ENCODE data around the gene PGK1. TPM values are rescaled to one million over a fixed set of nuclear protein-coding genes. Genes with fewer than 3 reads are reported as not detected.

The PGK1 gene
- total RNA-seq, 1 experiment from 2014 or later, result 492 TPM

DNA sequence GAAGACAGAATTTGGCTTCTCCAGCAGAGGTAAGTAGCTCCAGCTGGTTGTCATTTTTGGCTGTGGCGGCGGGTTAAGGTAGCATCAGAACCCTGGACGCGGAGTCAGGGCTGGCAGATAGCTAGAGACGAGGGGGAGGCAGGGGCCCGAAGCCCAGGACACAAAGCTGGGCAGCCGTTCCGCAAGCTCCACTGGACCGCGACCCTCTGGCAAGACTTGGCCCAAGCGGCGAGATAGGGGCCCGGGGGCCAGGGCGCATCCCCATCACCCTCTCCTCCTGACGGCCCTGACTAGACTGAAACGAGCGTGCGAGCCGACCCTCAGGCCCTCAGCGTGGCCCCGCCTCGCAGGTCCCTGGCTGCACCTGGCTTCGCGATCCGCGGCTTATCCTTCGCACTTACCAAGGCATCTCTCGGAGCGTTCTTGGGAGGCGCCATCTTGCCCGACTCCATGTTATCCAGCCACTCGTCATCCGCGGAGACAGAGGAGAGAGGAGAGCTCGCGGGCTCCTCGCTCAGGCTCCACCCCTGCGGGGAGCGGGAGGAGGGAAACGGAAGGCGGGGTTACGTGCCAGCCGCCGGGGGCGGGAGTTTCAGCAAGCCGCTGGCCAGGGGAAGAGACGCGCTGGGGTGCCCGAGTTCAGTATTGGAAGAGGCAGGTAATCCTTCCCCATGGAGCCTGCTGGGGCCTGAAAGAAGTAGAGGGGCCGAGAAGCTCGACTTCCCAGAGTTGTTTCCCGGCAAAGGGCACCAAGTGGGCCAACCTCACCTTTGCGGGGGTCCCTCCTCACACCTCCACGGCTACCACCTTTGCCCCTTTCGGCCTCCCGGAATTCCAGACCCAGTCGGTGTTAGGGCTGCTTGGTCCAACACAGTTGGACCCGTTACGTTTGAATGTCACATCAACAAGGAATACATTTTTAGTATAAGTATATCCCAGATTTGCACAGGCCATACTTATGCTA is 35.4 kb downstream of the PGK1 start, which contains the start of gene TAF9B:
Gene TAF9B (minus strand): TSS at position 491 of the 964 bp plus-strand sequence. CDS start 39 bp downstream, at position 452.
- no peaks in the 10 kb centered on the region for H3K36me3 ChIP-seq (ENCODE audit: control insufficient read depth in 1 of 2, insufficient read depth in 2 of 2, low read length in 2 of 2)
- BruUV-seq (replicated peaks), result TSS peak; percentile 74
- H3K9ac ChIP-seq (ENCODE audit: low read length), result peak within 1 kb of the TSS; percentile 69
- TF ChIP-seq TCF7L2 (IDR thresholded peaks at IDR 0.05; ENCODE audit: borderline replicate concordance, extremely low read depth, insufficient read depth, insufficient read length), result no peak
- TF ChIP-seq EGR1 (IDR thresholded peaks at IDR 0.05; ENCODE audit: low read depth), result 0 out of 2 replicates have a peak, but pooled peaks have one; percentile 32
- peak; percentile 84 for TF ChIP-seq YY1 (IDR thresholded peaks at IDR 0.05; ENCODE audit: extremely low read depth, insufficient replicate concordance, low read depth, low read length)
- TF ChIP-seq POLR2AphosphoS5 (IDR thresholded peaks at IDR 0.05; ENCODE audit: low read depth, low read length), result peak; percentile 64
- TF ChIP-seq, protein P1, sequence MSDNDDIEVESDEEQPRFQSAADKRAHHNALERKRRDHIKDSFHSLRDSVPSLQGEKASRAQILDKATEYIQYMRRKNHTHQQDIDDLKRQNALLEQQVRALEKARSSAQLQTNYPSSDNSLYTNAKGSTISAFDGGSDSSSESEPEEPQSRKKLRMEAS (IDR thresholded peaks at IDR 0.05), result peak; percentile 69
- TF ChIP-seq ZFX (IDR thresholded peaks at IDR 0.05), result 0 out of 2 replicates have a peak, but pooled peaks have one; percentile 17
- 0 out of 2 replicates have a peak, but pooled peaks have one; percentile 57 for TF ChIP-seq CBX3 (IDR thresholded peaks at IDR 0.05; ENCODE audit: low read depth)
- TF ChIP-seq CEBPB (IDR thresholded peaks at IDR 0.05; ENCODE audit: low read depth), result no peak
- TF ChIP-seq, protein P2, sequence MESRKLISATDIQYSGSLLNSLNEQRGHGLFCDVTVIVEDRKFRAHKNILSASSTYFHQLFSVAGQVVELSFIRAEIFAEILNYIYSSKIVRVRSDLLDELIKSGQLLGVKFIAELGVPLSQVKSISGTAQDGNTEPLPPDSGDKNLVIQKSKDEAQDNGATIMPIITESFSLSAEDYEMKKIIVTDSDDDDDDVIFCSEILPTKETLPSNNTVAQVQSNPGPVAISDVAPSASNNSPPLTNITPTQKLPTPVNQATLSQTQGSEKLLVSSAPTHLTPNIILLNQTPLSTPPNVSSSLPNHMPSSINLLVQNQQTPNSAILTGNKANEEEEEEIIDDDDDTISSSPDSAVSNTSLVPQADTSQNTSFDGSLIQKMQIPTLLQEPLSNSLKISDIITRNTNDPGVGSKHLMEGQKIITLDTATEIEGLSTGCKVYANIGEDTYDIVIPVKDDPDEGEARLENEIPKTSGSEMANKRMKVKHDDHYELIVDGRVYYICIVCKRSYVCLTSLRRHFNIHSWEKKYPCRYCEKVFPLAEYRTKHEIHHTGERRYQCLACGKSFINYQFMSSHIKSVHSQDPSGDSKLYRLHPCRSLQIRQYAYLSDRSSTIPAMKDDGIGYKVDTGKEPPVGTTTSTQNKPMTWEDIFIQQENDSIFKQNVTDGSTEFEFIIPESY (IDR thresholded peaks at IDR 0.05; ENCODE audit: extremely low read depth, insufficient replicate concordance, low read length), result peak; percentile 7
- no peaks in the 10 kb centered on the region for H3K27me3 ChIP-seq (ENCODE audit: insufficient read depth, low read length)
- H3K9me2 ChIP-seq (ENCODE audit: insufficient read depth), result no peaks in the 10 kb centered on the region
- H3K9me3 ChIP-seq (ENCODE audit: control insufficient read depth in 1 of 2, insufficient read depth in 1 of 2, low read depth in 1 of 2, low read length in 2 of 2), result no peaks in the 10 kb centered on the region
- no peaks in the 10 kb centered on the region for H3K79me2 ChIP-seq (ENCODE audit: insufficient read depth, low read length)
- peak within 1 kb of the TSS; percentile 73 for H3K4me2 ChIP-seq (ENCODE audit: low read length)
- H3K4me3 ChIP-seq (replicated peaks in 1 of 2; ENCODE audit: low read depth in 1 of 2, low read length in 2 of 2), result peak within 1 kb of the TSS; percentile 63 to 70
- ATAC-seq, result peak; percentile 99
- H4K20me1 ChIP-seq (ENCODE audit: insufficient read depth), result no peaks in the 10 kb centered on the region
- peaks cover 0 to 7% of the 10 kb centered on the region in 2 experiments; a peak in 1 of 4 replicates for H3K4me1 ChIP-seq (ENCODE audit: control insufficient read depth in 1 of 2, insufficient read depth in 2 of 2, low read length in 2 of 2)
- peak within 1 kb of the TSS; percentile 47 for H3K27ac ChIP-seq (ENCODE audit: low read depth, low read length)
- no peak within 1 kb of the TSS for H2AFZ ChIP-seq (ENCODE audit: low read depth, low read length, poor library complexity, severe bottlenecking)
- ChIA-PET RAD21 (ENCODE audit: low non-redundant PET in 1 of 2, low total read pairs in 2 of 2, uncharacterized antibody in 2 of 2, unreplicated experiment in 2 of 2) (no interaction called here), POLR2A (no interaction called here), CTCF (no interaction called here)
- DNase-seq (ENCODE audit: low read depth, low spot score), result peak; percentile 56
- intact Hi-C loops (cut with micrococcal nuclease), result no loop called here
